Activated CD4-positive, CD25-positive, alpha-beta regulatory T cell treated with anti-CD3 and anti-CD28 coated beads, Interleukin-2, amount 50 U/mL, for 72 hours (primary cell): Measurements from ENCODE around the gene DPP9.

Experiments
- DNase-seq: peaks from one replicate; pipeline ENCODE4 v3.0.0; 2021

Gene DPP9

DNA sequence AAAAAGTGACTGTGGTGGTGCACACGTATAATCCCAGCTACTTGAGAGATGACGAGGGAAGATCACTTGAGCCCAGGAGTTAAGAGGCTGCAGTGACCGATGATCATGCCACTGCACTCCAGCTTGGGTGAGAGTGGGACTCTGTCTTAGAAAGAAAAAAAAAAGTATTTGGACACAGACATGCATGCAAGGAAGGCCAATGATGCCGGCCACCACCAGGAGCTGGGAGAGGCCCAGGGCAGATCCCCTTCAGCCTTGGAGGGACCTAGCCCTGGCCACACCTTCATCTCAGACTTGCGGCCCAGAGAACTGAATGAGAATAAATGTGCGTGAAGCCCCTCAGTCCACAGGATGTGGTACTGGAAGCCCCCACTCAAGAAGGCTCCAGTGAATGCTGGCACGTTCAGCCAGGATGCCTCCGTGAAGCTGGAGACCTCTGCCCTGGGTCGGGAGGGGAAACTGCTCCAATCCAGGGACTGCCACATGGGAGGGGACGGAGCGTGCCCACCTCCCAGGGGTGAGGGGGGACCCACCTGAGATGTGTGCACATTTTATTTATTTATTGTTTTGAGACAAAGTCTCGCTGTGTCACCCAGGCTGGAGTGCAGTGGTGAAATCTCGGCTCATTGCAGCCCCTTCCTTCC is 69.7 kb downstream of the DPP9 start:
- DNase-seq, result no peak

DNA sequence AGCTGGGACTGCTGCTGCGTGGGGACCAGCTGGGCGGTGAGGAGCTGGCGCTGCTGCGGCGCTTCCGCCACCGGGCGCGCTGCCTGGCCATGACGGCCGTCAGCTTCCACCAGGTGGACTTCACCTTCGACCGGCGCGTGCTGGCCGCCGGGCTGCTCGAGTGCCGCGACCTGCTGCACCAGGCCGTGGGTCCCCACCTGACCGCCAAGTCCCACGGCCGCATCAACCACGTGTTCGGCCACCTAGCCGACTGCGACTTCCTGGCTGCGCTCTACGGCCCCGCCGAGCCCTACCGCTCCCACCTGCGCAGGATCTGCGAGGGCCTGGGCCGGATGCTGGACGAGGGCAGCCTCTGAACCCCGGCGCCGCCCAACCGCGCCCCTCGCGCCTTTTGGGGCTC is 71.6 kb downstream of the DPP9 start:
- no peak for DNase-seq

DNA sequence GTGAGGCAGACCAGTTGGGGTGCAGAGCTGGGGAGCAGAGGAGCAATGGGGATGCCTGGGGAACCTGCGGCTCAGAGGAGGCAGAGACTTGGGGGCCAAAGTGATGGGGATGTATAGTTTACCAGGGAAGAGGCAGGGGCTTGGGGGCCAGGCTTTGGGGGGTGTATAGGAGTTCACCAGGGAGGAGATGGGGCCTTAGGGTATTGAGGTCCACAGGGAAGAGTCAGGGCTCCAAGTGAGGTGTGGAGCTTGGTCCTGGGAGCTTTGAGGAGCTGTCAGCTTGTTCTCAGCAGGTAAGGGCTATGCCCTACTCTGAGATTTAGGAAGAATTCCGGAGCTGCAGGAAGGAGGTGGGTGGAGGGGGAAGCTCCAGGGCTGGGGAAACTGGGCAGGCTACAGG is 73.5 kb downstream of the DPP9 start:
- DNase-seq, result no peak

DNA sequence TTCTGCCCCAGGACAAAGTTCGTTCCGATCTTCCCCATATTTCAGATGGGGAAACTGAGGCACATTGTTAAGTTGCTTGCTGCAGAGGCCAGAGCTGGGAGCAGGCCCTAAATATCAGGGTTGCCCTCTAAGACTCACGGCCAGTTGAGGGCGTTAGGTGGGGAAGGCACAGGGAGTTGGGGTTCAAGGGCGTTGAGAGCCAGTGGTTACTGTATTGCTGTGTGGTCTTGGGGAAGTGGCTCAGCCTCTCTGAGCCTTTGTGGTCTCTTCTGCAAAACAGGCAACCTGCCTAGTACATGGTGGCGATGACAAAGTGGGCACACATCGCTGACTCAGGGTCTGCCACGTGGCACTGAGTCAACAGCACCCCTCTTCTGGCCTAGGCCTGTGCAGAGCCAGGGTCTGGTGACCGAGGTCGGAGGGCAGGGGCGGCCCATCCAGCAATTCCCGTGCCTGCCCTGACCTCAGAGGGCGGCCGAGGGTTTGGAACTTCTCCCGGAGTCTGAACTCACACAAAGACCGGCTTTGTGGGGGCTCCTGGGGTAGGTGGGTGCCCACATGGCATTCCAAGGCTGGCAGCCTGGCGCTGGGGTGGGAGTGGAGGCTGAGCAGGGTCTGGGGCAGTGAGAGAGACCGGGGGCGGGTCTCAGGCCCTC is 74.1 kb downstream of the DPP9 start:
- no peak for DNase-seq

DNA sequence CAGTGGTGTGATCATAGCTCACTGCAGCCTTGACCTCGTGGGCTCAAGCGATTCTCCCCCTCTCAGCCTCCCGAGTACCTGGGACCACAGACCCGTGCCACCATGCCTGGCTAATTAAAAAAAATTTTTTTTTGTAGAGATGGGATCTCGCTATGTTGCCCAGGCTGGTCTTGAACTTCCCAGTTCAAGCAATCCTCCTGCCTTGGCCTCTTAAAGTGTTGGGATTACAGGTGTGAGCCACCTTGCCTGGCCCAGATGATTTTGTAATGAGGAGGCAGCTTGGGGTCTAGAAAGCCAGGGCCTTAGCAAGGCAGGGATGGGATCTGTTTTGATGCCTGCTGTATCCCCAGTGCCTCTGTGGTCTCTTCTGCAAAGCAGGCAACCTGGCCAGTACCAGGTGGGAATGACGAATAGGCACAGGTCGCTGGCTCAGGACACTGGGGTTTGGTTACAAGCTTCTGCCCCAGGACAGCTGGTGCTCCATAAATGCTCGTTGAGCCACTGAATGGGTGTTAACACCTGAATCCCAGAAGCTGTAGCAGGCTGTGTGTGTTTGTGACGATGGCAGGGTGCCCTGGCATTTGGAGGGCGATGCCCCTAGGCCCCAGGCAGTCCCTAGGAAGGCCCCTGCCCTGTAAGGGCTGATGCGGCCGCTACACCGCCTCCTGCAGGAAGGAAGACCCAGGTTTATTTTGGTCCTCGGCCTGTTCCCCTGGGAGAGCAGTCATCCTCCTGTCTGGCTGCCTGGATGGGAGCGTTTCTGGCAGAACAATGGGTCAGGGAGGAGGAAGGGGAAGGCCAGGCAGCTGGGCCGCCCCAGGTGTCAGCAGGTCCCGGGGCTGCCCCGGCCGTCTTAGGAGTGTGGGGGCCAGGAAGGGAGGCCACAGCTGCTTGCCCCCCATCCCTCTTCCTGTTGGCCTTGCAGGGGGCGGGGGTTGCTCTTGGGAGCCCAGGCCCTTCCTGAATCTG is 75.7 kb downstream of the DPP9 start:
- DNase-seq, result no peak

DNA sequence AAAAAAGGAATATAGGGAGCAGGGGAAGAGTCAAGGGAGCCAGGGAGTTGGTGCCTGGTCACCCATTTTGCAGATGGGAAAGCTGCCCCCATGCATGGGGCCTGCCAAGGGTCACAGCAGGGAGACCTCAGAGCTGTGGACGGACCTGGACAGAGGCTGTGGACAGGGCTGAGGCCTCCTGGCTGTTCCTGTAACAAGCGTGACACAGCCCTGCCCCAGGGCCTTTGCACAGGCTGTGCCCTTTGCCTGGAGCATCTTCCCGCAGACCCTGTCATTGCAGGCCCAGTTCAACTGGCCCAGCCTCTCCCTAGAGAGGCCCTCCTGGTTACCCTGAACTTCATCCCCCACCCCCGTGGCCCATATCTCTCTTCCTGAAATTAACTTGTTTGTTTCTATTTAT is 77.9 kb downstream of the DPP9 start:
- no peak for DNase-seq

DNA sequence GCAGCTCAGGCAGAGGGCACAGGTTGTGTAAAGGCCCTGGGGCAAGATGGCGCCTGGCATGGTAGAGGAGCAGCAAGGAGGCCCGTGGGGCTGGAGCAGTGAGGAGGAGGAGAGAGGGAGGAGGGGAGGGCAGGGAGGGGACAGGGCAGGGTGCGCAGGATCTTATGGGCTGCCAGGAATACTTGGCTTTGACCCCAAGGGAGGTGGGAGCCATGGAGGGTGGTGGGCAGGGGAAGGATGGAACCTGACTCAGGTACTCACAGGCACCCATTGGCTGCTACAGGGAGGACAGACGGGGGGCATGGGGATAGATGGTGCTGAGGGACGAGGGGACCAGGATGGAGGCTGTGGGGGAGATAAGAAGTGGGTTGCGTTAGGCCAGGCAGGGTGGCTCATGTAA is 81.0 kb downstream of the DPP9 start:
- no peak for DNase-seq

DNA sequence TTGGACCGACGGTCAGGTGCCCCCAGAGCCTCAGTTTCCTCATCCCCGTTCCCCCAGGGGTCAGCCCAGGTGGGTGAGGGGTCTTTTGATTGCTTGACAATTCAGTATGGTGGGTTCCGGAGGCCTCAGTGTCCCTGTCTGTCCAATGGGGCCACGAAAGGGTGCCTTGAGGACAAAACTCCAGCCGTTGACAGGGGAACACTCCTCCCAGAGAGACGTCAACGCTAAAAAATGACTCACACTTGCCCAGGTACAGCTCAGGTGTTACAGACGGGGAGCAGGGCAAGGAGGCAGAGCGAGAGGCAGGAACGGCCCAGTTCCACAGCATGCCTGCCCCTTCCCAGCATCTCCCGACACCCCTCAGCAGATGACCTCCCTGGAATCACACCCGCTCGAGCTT is 82.5 kb downstream of the DPP9 start:
- DNase-seq, result no peak

DNA sequence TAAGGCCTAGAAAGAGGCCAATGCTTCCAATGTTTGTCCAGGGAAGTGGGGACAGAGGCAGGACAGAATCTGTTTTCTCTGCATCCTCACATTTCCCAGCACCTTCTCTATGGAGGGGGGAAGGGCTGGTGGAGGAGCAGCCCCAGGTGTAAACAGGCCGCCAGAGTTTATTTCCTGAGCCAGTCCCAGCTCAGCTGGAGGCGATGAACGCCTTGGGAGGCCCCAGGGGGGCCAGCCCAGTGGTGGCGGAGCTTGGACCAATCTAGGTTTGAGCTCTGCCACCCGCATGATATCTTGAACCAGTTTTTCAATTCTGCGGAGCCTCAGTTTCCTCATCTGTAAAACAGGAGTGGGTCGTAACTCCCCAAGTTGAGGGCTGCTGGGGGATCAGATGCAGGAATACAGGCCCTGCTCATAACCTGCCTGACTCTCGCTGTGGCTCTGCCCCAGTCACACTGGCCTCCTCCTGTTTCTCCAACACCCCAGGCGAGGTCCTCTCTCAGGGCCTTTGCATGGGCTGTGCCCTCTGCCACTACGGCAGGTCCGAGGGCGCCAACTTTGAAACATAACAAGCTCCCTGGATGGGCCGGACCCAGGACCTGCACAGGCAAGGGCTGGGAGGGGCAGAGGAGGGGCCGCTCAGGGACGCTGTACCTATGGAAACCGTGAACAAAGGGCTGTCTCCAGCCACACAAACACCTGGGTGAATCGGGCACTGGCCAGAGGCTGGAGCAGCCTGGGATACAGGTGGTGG is 83.2 kb downstream of the DPP9 start:
- no peak for DNase-seq

DNA sequence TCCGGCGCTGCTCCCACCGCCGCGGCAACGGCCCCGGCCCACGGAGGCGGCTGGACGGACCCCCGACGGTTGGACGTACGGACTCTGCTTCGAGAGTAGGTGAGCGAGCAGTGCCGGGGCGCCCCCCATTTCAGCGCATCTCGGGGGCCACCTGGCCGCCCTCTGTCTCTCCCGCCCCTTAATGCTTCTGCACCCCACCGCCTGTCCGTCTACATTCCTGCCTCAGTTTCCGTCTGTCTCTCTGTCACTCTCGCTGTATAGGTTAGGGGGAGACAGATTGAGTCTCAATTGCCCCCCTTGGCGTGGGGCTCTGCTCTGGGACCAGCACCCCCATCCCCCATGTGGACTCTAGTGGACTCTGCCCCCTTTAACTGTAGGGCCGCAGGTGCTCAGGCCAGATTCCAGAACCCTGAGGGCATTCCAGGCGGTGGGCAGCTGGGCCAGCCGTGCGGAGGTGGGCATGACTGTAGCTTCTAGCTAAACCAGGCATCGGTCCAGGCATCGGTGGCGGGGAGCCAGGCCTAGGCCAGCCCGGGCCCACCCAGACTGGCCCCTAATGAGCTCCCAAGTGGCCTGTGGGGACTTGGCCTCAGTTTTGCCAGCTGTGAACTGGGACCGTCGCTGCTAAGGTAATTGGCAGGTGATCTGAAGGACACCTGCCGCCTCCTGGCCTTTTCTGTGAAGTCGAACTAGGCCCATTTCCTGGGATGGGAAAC is 84.0 kb downstream of the DPP9 start:
- no peak for DNase-seq

DNA sequence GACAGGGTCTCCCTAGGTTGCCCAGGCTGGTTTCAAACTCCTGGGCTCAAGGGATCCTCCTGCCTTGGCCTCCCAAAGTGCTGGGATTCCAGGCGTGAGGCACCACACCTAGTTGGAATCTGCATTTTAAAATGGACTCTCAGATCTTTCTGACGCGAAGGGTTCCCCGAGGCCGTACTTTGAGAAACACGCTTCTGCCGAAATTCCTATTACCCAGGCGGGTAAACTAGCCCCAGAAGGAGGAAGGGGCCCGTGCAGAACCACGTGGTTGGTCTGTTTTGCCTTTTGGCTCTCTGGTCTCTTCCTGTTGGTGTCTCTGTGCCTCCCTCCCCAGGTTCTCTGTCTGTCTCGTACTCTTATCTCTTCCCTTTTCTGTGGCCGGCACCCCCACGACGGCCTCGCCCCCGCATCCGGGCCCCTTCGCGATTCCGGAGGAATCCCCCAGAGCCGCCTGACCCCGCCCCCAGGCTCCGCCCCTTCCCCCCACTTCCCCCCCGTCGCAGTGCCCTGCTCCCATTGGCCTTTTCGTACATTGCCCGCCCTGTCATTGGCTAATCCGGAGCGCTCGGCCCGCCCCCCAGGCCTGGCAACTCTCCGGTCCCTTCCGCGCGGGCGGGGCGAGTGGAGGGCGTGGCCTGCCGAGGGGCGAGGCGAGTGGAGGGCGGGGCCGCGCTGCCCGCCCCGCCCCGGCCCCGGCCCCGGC is 84.7 kb downstream of the DPP9 start, which contains the start of gene TNFAIP8L1:
Gene TNFAIP8L1 (plus strand): TSS at position 689 of the 703 bp plus-strand sequence. CDS start 12,354 bp downstream, outside the sequence.
- DNase-seq, result peak; percentile 100

DNA sequence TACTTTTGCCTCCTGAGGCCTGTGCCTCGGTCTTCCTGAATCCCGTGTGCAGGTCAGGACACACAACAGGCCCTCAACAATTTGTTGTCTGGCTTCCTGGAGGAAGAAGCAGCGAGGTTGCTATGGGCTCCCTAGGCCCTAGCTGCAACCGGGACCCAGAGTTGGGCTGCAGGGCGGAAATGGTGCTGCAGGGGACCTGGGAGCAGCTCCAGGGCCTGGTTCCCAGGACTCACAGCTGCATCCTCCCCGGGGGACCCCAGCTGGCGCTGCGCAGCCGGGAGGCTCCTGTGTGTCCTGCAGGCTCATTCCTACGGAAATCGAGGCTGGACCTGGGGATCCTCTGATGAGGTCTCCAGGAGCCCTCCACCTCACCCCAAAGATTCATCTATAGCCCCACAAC is 85.3 kb downstream of the DPP9 start:
- DNase-seq, result no peak

DNA sequence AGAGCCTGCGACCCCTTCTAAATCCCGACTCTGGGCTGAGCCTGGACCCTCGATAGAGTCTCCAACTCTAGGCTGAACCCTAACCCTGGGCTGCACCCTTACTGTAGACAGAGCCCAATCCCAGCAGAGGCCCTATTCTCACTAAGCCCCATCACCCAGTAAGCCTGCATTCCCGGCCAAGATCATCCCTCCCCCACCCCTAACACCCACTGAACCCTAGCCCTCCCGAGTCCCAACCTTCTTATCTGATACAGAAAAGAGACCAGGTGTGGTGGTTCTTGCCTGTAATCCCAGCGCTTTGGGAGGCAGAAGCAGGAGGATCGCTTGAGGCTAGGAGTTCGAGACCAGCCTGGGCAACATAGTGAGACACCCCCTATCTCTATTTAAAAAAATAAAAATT is 86.9 kb downstream of the DPP9 start:
- DNase-seq, result no peak

DNA sequence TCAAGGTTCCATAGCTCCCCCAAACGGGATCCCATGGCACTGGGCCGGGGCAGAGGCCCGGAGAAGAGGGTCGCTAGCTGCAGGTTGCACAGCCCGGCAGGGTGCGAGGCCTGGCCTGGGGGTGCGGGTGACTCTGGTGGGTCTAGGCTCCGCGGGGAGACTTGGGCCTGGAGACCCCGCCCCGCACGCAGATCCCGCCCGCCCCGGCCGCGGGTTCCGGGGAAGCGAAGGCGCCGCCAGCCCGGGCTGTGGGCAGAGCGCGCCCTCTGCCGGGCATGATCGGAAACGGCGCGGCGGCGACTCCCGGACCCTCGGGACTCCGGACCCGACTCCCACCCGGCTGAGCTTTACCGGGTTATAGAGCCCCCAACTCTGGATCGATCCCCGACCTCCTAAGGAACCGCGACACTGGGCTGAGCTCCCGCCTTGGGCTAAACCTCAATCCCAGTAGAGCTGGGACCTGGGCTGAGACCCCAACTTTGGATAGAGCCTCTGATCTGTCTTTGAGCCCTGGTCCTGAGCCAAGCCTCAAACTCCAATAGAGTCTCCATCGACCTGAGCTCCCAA is 87.4 kb downstream of the DPP9 start:
- DNase-seq, result peak; percentile 88

DNA sequence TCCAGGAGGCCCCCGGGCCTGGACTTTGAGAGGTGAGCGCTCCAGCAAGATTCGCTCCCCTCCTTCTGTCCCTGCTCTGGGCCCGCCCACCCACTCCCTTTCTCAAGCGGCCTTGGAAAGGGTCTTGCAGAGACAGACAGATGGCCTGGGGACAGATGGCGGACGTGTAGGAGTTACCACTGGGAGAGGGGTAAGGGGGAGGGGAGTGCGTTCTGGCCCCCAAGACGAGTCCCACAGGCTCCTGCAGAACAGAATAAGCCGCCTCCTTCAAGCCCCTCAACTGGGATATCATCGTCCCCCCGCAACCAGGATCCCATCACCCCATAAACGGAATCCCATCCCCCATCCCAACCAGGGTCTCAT is 87.9 kb downstream of the DPP9 start:
- no peak for DNase-seq

DNA sequence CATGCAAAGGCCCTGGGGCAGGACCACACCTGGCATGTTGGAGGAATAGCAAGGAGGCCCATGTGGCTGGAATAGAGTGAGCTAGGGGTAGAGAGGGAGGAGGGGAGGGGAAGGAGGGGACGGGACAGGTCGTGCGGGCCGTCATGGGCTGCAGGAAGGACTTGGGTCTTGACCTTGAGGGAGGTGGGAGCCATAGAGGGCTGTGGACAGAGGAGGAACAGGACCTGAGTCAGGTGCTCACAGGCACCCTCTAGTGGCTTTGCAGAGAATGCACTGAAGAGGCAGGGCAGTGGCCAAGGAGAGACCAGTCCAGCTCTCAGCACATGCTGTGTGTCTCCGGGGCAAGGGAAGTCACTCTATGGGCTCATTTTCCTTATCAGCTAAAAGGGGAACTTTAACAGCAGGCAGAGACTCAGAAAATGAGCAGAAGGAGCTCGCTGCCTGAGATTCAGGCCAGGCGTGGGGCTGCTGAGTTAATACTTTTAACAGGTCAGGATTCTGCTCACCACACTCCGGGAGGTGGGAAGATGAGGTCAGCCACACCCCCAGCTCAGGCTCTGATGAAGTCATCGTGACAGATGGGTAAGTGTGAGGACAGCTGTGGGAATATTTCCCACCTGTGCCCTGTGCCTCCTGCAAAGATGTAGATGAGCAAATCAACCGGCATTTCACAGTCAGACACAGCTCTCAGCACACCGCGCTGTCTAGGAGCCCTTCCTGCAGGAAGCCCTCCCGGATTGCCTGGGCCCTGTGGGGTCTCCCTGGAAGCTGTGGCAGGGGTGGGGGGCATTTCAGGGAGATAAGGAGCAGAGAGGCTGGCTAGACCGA is 90.3 kb downstream of the DPP9 start:
- DNase-seq, result peak; percentile 63
